ENCODE data around the gene CLK4.

DNA sequence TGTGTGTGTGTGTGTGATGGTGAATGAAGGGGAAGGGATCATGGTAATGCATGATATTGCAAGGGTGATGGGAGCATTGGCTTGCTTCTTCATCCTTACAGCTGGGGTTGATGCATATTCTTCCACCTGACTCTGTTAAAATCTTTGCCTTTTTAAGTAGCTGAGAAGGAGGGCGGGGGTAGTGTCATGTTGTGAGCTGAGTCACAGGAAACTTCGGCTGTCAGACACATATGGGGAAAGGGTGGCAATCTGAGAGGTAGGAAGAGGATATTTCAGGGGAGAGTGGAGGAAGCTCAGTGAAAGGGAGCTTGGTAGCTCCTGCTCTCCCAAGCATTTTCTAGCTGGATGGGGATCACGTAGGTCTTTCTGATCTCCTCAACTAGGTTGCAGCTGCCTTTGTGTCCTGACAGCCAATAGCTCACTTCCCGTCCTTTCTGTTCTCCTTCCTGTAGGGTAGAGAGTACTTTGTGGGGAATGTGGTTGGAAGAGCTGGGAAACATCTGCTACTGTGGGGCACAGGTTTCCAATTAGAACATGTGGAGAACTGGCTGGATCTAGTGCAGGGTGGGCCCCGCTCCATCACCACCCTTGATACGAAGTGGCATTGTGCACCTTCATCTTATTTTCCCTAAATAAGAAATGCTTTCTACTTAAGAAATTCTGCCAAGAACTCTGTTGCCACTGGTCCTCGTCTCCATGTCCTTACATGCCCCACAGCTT is 18.1 kb upstream of the CLK4 start:
- TF ChIP-seq CTCF (conservative IDR thresholded peaks at IDR 0.05; ENCODE audit: low read depth, low read length): no peak
- no peak for TF ChIP-seq EZH2 (IDR thresholded peaks at IDR 0.05; ENCODE audit: low read length, unreplicated experiment)
